NCI-H460 (cell line): Measurements from ENCODE around the gene MCAT. TPM values are rescaled to one million over a fixed set of nuclear protein-coding genes. Genes with fewer than 3 reads are reported as not detected.
"Not testable (repeated sequence)": the region's sequence is repeated elsewhere in the genome, so short reads cannot be mapped to it uniquely, and the experiment has no call there.

Experiments used
- DNase-seq: peaks from one replicate; pipeline ENCODE4 v3.0.0-alpha.2; 2016; ENCODE audit warnings: low read depth; ENCODE audit errors: extremely low read depth
- total RNA-seq: library from RNA; depleted of rRNA; stranded (reverse); fragments of >200 nt; shearing (Covaris generic); gene quantifications from 2 replicates; pipeline ENCODE4 v1.2.3, GENCODE V29; 2014

The MCAT gene
- total RNA-seq, 1 experiment from 2014 or later = 13.3 TPM

DNA sequence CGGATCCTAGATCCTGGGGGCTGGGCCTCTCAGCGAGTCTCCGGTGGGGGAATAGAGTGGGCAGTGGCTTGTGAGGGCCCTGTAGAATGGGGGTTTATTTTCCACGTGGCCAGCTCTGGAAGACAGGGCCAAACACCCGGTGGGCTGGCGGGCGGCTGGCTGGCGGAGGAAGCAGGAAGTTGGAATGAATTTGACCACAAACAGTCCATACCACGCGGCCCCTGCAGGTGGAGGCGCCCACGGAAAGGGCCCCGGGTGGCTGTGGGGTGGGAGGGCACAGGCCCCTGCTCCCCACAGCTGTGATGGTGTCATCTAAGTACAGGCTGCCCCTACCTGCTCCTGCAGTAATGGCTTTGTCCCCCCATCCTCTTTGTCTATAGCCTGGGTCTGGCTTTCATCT, 15.1 kb downstream of the MCAT start:
- DNase-seq = no peak

GRCh38 chr22:43127166-43127908, 15.9 kb downstream of the MCAT start:
- DNase-seq = no peak

DNA sequence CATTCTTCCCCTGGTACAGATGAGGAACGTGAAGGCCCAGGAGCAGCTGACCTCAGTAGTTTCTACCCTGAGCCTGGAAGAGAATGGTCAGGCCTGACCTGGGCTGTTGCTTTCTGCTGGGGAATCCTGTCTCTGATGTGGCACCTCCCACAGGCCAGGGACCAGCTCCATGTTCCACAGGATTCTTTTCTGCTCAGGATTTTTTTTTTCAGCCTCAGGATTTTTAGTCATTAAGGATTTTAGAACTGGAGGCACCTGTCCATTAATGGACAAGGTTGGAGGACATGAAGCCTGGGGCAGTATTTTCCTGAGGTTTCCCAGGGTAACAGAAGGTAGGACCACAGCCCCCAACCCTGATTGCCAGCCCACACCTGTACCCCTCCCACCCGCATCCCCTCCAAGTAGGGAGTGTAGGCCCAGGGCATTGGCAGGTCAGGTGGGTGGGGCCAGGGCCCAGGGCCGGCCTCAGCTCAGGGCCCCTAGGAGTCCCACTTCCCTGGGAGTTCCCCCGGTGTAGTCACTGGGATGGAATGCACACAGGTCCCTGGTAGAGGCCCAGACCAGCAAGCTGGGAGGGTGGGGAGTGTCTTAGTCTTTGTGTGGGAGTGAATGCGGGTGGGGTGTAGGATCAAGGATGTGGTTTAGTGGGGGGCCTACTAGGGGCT, 16.6 kb downstream of the MCAT start:
- DNase-seq = no peak

- DNase-seq = no peak
Measured at GRCh38 chr22:43118953-43119458, 24.2 kb downstream of the MCAT start.

GRCh38 chr22:43118024-43118849, 25.0 kb downstream of the MCAT start:
- DNase-seq = no peak

DNA sequence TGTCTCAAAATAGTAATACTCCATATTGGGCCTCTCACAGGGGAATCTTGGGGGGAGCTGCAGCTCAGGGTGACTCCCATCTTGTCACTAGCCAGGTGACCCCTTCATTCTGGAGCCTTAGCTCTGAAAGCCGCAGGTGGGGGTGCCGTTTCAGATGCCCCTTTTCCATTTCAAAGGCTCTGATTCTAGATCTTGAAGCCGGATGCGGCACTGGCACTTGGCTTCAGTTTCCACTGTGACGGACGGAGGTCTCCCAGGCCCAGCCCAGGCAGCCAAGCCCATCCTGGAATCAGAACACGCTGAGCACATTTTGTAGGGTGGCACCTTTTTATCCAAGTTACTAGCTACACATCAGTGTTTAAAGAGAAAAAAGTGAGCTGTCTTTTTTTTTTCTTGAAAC, 26.3 kb downstream of the MCAT start:
- DNase-seq = no peak

GRCh38 chr22:43114958-43115357, 28.2 kb downstream of the MCAT start:
- no peak for DNase-seq

GRCh38 chr22:43113526-43114251, 29.5 kb downstream of the MCAT start:
- no peak for DNase-seq

DNA sequence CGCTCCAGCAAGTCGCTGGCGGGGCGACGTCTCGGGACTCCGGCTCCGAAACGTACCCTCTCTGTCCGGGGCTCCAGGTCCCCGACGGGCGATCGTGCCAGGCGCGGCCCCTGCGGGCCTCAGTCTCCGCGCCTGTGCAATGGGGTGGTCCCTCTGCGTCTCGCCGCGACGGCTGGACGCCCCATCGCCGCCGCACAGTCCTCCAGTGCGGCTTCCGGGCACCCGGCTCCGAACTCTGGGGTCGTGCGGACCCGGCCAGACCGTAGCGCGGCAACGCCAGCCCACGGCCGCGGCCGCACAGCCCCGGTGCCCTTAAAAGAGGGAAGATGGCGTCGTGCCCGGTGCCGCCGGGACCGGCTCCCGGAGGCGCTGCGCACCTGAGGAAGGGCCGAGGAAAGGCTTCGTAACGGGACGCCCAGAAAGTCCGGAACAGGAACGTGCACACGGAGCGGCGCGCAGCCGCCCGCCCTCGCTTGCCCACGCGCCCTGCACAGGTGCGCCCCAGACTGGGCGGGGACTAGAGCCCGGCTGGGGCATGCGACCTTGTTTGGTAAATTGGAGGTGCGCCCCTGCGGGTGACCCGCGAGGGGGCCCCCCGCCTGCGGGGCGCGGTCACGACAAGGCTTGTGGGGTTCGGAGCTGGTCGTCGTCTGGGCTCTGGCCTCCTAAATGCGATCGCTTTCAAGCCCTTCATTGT, 32.1 kb downstream of the MCAT start:
- no peak for DNase-seq

DNA sequence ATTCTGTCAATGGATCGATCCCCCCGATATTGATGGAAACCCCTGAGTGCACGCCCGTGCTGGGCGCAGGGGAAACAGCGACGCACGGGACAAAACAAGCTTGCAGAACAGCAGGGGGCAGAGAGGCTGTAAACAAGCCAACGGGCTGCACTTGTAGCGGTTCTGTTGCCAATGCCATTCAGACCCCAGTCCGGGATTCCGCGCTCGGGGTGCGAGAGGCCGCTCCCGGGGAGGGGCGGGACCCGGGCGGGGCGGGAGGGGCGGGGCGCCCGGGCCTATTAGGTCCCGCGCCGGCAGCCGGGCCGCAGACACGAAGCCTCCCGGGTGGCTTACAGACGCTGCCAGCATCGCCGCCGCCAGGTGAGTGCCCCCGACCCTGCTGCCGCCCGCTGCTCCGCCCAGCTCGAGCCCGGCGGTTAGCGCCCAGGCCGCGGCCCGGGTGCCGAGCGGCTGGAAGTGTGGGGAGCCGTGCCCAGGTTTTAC, 32.7 kb downstream of the MCAT start, which contains the start of gene BIK:
TSS of gene BIK (plus strand) at position 307 of the 483 bp plus-strand sequence. CDS start 13,273 bp downstream, outside the sequence.
- DNase-seq = peak; percentile 14

DNA sequence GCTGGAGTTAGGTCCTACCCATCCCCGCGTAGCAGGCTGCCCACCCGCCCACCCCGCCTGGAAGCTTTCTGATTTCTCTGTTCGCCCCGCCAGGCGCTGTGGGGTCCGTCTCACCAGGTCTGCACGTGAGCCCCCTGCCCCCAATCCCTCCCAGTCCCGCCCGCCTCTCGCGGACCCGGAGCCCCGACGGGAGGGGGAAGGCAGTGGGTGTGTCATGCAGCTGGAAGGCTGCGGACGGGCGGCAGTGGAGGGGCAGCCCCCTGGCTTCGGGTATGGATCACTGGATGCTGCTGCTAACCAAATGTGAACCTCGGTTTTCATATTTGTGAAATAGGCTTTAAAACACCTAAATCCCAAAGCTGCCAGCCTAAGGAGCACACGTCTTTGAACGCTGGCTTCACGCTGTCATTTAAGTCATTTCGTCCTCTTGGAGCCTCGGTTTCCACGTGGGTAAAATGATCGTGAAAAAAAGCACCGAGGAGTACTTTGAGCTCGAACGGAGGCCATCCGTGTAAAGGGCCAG, 33.2 kb downstream of the MCAT start:
- DNase-seq = no peak

GRCh38 chr22:43109511-43109910, 33.7 kb downstream of the MCAT start:
- DNase-seq = no peak

DNA sequence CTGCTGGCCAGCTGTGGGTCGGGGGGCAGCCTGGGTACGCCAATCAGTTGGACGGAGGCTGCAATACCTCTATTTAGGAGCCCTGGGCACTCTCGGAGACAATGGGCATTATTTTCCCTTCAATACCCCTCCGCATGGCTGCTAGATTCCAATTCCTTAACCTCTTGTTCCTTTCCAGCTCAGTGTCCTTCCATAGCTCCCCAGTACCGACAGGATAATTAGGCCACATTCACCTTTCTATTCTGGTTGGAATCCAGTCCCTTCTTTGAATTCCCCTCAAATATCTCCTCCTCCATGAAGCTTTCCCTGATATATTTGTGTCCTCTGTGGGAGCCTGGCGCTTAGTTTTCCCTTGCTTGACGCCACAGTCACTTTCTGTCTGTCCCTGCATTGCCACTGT, 36.9 kb downstream of the MCAT start:
- no peak for DNase-seq

DNA sequence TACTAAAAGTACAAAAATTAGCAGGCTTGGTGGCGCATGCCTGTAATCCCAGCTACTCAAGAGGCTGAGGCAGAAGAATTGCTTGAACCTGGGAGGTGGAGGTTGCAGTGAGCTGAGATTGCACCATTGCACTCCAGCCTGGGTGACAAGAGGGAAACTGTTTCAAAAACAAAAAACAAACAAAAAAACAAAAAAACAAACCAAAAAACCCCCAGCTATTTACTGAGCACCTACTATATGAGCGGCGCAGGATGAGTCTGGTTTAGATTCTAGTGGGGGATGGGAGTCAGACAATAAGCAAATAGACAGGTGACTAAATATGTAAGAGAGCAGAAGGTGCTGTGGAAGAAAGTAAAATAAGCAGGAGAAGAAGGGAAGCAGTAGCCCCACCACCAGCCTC, 38.2 kb downstream of the MCAT start:
- DNase-seq = not testable (repeated sequence)

DNA sequence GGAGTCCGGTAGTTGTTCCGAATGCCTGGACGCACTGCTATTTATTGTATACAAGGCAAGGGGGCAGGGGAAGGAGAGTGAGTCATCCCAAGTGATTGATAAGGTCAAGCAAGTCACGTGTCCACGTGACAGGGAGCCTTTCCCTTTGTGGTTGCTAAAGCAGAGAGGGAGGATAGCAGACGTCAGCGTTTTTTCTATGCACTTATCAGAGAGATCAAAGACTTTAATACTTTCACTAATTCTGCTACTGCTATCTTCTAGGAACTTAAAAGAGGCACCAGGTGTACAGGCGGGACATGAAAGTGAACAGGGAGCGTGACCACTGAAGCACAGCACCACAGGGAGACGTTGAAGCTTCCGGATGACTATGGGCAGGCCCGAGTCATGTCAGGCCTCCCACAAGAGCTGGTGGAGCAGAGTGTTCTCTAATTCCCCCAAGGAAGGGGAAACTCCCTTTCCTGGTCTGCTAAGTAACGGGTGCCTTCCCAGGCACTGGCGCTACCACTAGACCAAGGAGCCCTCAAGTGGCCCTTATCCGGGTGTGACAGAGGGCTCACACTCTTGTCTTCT, 39.1 kb downstream of the MCAT start:
- not testable (repeated sequence) for DNase-seq

- no peak for DNase-seq
Measured at GRCh38 chr22:43101306-43101705, 41.9 kb downstream of the MCAT start.

DNA sequence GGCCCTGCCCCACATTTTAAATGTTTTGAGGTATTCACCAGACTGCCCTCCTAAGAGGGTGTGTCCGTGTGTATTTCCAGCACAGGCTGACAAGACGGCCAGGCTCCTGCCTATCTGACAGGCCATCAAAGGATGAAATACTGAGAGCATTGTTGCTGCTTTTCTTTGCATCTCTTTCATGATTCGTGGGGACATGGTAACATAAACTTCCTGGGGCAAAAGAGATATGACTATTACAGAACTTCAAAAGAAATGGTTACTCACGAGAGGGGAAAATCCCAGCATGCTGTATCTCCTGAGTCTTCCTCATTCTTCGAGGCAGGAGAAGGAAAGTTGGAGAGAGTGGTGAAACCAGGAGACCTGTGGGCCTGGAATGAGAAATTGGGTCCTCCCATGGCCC, 43.0 kb downstream of the MCAT start:
- DNase-seq = no peak

- DNase-seq = no peak
Measured at GRCh38 chr22:43099095-43099494, 44.1 kb downstream of the MCAT start.

- no peak for DNase-seq
Measured at GRCh38 chr22:43098356-43098755, 44.8 kb downstream of the MCAT start.
